ENCODE measurements around the gene ITGA3.

Gene ITGA3

DNA sequence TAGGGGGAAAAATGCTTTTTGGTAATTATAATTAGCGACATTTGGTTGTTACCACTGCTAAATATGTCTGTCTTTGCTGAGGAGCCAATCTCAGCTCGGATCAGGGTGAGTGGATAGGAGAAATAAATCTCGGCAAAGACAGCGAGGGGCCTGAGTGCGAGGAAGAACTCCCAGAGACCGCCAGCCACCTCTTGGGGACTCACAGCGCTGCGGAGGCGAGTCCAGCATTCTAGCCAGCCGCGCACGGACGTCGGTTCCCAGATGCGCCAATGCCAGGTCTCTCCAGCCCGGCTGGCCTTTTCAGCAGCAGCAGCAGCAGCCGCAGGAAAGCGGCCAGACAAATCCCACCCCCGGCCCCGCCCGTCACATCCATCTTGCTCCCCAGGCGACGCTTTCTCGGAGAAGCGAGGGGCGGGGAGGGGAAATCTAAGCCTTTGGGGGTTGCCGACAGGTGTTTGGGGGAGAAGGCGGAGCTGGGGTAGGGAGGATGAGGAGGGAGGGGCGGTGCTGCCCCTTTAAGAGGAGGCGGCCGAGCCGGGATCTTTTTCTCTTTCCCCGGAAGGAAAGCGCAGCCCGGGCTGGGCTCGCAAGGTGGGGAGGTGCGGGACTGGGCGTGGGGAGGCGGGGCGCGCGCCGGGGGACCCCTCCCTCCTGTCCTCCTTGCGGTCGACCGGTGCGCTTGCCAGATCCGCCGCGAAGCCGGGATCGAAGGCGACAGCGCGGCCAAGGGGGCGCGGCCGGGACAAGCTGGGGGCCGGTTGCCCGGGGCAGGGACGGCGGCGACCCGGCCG, at the start of gene ITGA3:
ITGA3 (plus strand) TSS at position 685 of the 791 bp plus-strand sequence. CDS start 330 bp downstream, outside the sequence.
- peak; percentile 96 for DNase-seq (ENCODE audit: low read depth)

DNA sequence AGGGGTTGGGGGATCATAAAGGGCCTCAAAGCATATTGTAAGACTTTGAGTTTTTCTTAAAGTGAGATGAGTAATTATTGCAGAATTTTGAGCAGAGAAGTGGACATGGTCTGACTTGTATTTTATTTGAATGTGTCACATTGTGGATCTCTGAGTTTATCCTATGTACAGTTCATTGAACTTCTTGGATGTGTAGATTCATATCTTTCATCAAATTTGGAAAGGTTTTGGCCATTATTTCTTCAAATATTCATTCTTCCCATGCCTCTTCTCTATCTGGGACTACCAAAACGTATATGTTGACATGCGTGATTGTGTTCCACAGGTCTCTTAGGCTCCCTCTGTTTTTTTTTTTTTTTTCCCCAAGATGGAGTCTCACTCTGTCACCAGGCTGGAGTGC, 46.6 kb upstream of the ITGA3 start:
- DNase-seq (ENCODE audit: low read depth): no peak

DNA sequence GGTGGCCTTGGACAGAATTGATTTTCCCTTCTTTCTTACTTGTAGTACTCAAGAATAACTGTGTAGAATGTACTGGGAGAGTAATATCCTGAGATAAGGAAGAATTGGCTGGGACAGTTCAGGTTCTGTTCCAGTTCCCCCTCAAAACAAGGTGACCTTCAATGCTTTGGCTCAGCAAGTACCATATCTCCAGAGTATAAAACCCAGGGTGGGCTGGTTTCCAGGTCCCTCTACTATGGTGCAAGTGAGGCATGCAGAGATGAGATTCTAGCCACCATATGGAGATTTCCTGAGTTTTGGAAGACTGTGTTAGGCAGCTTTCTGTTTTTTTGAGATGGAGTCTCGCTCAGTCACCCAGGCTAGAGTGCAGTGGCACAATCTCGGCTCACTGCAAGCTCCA, 42.8 kb upstream of the ITGA3 start:
- no peak for DNase-seq (ENCODE audit: low read depth)

DNA sequence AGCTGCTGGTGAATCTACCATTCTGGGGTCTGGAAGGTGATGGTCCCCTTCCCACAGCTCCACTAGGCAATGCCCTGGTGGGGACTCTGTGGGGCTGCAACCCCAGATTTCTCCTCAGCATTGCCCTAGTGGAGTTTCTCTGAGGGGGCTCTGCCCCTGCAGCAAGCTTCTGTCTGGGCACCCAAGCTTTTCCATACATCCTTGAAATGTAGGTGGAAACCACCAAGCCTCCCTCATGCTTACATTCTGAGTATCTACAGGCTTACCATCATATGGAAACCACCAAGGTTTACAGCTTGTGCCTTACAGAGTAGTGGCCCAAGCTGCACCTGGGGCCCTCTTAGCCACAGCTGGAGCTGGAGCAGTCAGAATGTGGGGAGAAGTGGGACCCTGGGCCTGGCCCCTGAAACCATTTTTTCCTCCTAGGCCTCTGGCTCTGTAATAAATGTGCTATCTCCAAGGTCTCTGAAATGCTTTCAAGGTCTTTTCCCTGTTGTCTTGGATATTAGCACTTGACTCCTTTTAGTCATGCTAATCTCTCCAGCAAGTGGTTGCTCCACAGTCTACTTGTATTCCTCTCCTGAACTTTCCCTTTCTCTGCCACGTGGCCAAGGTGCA, 41.3 kb upstream of the ITGA3 start:
- no peak for DNase-seq (ENCODE audit: low read depth)

DNA sequence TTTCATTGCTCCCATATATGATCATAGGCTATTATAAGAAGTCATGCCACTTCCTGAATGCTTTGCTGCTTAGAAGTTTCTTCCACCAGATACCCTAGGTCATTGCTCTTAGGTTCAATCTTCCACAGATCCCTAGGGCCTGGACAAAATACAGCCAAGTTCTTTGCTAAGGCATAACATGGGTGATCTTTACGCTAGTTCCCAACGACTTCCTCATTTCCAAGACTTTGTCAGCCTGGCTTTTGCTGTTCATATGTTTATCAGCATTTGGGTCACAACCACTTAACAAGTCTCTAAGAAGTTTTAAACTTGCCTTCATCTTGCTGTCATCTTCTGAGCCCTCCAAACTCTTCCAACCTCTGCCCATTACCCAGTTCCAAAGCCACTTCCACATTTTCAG, 40.8 kb upstream of the ITGA3 start:
- no peak for DNase-seq (ENCODE audit: low read depth)

DNA sequence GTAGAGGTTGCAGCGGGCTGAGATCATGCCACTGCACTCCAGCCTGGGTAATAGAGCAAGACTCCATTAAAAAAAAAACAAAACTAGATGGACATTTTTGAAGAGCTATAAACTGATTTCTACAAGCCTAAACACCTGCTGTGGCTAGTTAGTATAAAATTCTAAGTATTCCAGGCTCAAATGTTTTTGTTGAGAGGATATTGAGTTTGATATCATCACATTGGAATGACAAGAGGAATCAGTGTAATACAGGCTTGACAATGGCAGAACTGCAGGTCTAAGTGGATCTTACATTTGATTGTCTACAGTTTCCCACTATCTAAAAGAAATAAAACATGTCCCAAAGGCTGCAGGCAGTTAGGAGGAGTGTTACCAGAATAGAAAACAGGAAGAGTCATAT, 37.0 kb upstream of the ITGA3 start:
- DNase-seq (ENCODE audit: low read depth): no peak

DNA sequence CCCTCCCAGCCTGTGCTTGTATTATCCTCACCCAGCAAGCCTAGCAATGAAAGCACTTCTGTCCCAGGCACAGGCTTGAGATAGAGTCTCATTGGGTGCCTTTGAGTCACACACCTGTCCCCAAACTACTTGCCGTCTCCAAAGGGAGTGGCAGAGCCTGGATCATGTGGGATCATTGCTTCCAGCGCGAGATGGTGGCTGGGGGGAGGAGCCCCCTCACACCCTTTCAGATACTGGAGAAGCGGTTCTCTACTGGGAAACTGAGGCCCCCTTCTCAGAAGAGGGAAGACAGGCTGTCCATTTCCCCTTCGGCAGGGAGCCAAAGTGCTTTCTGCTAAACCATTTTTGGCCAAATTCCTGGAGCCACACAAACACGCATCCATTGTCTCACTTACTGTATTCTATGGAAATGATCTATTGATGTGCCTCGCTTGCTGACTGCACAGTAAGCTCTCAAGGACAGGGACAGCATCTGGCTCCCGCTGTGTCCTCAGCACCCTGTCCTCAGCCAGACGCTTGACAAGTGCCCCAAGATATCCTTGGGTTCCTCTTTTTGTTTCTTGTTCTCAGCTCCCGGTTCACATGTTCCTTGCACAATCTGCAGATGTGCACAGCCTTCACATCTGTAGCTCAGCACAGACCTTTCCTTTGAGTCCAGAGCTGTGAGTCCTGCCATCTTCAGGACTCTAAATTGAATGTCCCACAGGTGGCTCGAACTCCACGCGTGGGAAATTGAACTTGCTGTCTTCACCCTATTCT, 34.9 kb upstream of the ITGA3 start:
- no peak for DNase-seq (ENCODE audit: low read depth)

DNA sequence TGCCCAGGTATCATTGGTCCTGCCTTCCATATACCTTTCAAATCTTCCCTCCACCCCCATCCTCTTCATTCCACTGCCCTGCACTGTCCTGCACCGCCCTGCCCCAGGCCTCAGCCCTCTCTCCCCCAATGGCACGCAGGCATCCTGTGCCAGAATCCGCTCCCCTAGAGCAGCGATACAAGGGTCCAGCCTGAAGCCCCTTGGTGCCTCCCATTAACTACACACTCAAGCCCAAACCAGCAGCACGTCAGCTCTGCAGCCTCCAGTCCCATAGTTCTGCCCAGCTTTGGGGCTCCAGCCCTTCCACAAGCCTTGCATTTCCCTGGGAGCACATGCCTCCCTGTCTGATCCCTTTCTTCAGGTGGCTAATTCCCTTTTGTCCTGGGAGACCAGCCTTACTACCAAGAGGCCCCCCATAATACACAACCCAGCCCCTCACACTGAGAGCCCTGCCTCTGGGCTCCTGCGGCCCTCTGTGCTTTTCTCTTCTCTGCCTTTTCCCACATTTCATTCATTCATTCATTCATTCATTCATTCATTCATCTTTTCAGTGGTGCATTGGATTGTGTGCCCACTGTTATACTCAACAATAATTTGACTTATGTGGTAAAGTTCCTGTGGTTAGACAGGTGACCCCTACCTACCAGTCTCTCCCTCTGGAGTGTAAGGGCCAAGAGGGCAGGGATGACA, 34.1 kb upstream of the ITGA3 start:
- no peak for DNase-seq (ENCODE audit: low read depth)

DNA sequence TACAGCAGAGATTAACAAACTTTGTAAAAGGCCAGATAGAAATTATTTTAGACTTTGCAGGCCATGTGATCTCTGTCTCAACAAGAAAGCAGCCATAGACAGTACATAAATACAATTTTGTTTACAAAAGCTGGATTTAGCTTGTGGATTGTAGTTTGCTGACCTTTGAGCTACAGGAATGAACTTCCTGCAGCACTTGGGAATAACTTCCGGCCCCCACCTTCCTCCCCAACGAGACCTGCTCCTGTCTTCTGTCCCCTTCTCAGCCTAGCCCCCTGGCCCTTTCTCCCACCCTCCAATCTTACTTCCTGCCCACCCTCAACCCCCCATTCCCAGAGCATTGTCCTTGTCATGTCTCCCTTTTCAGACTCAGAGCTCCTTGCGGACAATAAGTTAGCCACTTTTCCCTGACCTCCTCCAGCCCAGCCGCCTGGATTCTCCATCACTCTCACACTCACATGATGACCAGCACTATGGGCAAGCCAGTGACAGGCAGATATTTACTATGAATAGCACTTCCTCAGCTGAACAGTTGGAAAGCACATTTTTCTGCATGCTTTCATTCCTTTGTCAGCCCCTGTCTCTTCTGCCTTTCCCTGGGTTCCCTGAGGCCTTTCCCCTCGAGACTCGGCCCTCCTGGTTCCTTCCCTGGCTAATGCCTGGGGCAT, 33.3 kb upstream of the ITGA3 start:
- DNase-seq (ENCODE audit: low read depth): no peak

DNA sequence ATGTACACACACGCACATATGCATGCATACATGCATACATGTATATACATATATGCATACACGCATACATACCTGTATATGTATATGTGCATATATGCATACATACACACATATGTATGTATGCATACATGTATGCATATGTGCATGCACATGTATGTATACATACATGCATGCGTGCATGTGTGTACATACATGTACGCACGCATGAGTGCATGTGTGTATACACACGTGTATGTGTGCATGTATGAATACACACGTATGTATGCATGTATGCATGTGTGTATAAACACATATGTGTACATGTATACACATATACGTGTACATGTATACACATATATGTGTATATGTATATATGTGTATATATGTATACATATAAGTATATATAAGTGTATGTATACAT, 32.4 kb upstream of the ITGA3 start:
- DNase-seq (ENCODE audit: low read depth): no peak

DNA sequence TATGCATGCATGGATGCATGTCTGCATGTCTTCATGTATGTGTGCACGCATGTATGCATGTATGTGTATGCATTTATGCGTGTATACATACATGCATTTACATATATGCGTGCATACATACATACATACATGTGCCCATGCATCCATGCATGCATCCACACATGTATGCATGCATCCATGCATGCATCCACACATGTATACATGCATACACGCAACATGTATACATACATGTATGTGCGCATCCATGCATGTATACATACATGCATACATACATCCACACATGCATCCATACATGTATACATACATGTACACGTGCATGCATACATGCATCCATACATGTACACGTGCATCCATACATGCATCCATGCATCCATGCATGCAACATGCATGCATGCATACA, 31.1 kb upstream of the ITGA3 start:
- no peak for DNase-seq (ENCODE audit: low read depth)

DNA sequence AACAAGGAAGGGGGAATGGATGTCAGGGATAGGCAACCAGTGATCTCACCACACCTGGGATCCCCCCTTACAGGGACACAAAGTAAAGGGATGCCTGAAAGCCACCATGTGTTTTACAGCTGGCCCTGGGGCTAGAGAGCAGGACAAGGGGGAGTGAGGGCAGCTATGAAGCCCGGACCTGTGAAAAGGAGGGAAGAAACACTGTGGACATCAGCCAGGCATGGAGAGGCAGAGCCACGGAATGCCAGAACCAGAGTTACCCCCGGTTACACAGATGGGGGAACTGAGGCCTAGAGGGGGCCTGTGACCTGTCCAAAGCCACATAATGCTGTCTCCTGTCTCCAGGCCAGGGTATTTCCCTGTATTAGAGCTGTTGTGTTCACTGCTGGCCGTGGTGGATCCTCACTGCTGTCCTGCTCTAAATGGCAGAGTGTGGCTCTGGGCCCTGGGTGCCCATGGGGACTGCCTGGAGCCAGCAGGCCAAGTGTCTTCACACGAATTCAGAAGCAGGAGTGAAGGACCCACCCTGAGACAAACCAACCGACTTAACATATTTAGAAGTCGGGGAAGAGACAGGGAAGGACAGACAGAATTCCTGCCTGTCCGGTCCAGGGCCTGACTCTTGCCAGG, 29.7 kb upstream of the ITGA3 start:
- DNase-seq (ENCODE audit: low read depth): no peak

DNA sequence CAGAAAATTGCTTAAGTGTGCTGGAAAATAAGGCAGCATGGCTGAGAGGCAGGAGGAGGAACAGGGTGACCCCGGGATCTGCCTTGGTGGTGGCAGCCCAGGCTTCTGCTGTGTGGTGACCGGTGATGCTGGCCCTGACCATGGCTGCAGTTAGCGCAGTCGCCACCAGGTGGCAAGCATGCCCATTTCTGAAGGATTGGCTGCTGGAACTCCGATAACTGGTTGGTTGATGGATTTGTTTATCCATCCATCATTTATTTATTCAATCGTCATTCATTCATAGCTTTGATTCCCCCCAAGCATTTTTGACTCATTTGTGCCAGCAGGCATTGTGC, 29.1 kb upstream of the ITGA3 start:
- DNase-seq (ENCODE audit: low read depth): peak; percentile 94

DNA sequence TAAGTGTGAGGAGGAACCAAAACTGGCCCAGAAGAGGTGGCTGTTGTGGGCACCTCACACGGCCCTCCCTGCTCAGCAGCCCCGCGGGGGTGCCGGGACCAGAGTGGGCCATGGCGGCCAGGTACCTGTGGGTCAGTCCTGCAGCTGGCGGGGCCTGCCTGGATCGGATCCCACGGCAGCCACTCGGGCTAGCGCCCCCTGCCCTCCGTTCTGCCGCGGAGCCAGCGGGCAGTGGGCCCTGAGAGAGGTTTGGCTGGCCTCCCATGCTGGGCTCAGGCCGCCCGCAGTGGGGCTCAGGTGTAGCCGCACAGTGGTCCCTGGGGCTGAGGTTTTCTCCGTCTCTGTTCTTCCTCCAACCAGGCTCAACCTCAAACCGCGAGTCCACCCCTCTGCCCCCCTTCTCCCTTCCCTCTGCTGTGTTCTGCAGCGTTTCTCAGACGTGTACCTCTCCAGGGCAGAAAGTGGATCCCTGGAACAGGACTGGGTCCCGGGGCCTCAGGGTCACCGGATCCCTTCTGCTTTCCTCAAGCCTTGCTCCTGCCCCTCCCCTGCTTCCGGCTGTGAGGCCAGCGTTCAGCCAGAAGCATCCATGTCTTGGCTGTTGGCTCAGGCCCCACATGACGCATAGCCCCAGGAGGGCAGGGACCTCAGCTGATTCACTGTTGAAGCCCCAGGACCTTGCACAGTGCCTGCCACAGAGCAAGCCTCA, 28.6 kb upstream of the ITGA3 start:
- peak; percentile 100 for DNase-seq (ENCODE audit: low read depth)

DNA sequence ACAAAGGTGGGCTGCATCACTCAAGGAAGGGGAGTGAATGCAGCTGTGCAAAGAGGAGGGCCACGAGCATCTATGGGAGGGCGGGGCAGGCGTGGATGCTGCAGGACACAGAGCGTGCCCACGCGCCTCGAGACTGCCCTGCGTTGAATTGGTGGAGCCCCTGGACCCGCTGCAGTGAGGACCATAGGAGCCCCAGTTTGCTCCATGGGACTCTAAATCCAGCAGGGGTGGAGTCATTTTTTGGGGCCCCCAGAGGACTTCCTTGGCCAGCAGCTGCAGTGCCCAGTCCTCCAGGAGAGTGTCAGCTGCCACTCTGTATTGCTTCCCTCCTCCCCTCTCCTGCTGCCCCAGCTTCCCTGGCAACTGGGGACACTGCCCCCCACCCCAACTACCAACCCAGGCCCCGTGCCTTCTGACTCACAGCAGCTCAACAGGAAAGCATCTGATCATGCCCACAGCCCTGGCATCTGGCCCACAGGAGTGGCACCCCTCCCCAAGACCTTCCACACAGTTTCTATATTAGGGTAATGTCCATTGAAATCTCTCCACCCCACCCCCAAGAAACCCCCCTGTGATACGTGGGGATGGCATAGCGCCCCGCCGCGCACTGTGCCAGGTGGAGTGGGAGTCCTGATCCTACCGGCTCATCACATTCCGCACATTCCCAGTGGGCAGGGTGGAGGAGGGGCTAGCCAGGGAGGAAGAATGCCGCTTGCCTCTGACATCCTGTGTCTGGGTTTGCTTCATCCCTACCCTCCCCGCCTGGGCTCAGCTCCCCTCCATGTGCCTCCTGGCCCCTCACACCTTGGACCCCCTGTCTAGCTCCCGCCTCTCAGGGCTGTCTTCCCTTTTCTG, 27.8 kb upstream of the ITGA3 start:
- peak; percentile 89 for DNase-seq (ENCODE audit: low read depth)

DNA sequence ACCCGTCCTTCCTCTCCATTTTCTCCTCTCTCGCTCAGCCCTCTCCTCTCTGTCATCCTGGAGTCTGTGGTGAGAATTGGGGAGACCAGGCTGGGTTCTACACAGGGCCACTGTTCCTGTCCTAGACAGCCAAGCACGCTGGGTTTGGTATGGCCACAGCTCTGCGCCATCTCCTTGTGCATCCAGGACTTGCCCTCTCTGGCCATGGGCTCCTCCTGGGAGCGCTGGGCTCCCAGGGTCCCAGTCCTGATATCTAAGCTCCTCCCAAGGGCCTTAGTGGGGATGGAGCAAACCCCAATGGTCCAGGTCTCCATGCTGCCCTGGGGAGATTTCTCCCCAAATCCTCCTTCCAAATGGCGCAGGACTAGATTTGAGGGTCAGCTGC, 27.2 kb upstream of the ITGA3 start:
- DNase-seq (ENCODE audit: low read depth): no peak

DNA sequence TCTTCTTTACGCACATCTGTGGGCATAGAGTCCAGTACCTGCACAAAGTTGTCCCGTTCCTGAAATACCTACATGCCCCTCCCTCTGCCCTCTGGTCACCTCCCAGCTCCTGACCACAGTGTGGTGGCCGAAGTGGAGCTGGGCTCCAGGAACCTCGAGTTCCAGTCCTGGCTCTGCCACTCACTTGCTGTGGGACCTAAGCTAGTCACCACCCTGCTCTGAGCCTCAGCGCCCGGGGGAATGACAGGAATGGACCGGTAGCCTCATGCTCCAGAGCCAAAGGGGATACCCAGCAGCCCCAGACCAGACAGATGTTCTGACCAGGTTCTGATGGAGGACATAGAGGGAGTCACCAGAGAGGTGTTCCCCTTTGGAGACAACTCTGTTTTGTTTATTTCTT, 26.7 kb upstream of the ITGA3 start:
- no peak for DNase-seq (ENCODE audit: low read depth)

DNA sequence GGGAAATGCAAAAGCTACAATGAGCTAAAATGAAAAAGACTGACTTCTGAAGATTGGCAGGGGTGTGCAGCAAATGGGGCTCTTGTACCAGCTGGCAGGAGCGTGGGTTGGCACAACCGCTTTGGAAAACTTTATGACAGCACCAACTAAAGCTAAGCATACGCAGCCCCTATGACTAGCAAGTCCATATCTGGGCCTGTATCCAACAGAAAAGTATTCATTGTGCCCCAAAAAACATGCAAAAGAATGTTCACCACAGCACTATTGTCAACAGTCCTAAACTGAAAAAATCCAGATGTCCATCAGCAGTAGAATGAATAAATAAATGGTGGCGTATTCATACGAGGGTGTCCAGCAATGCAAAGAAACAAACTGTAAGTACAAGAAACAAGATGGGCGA, 22.6 kb upstream of the ITGA3 start:
- DNase-seq (ENCODE audit: low read depth): no peak

DNA sequence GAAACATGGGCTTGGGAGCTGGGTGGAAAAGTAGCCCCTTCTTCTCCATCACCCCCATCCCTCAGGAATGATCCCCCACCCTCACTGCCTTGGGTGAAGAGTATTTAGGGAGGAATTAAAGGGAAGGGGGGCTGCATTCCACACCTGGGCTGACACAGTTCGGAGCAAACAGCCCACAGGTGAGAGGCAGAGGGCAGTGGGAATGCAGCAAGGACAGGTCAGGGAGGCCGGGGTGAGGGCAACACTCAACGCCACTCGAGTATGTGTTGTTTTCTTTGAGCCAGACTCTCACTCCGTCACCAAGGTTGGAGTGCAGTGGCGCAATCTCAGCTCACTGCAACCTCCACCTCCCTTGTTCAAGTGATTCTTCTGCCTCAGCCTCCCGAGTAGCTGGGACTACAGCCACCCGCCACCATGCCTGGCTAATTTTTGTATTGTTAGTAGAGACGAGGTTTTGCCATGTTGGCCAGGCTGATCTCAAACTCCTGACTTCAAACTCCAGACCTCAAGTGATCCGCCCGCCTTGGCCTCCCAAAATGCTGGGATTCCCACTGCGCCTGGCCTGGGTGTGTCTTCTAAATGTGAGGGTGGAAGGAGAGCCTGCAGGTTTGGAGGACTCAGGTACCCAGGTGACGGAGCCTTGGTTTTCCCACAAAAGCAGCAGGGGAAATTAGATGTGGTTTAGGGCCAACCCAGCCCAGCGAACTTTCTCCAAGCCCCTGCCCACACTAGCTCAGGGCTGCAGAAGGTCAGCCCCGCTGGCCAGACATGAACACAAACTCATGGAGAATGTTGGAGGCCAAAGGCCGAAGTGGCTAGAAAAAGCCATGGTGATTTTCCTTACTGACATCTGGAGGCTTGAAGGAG, 21.2 kb upstream of the ITGA3 start:
- no peak for DNase-seq (ENCODE audit: low read depth)
